ENCODE data around the gene SLC6A2. TPM values are rescaled to one million over a fixed set of nuclear protein-coding genes. Genes with fewer than 3 reads are reported as not detected.
A peak's percentile ranks its signal among the peaks of the same experiment; 100 is the strongest.

SLC6A2 gene
- total and polyA plus RNA-seq, 2 of the 13 experiments (the other 11 are each of a cell fraction or from before 2014, with no cell fraction given): 0.62 to 0.66 TPM

- TF ChIP-seq SMAD9 (CRISPR knock-in tag; IDR thresholded peaks at IDR 0.05) (no peak), SRSF9 (IDR thresholded peaks at IDR 0.05; ENCODE audit: borderline replicate concordance, insufficient read depth, low read depth, low read length, poor library complexity, severe bottlenecking) (no peak), KDM6A (CRISPR knock-in tag; IDR thresholded peaks at IDR 0.05; ENCODE audit: low read depth) (peak; percentile 91), MLLT10 (CRISPR knock-in tag; IDR thresholded peaks at IDR 0.05) (no peak), MXD1 (CRISPR knock-in tag; IDR thresholded peaks at IDR 0.05) (0 out of 2 replicates have a peak, but pooled peaks have one; percentile 33), ZNF816 (CRISPR knock-in tag; IDR thresholded peaks at IDR 0.05; ENCODE audit: borderline replicate concordance) (no peak; the same call in 1 of the 2 replicates), MED8 (CRISPR knock-in tag; IDR thresholded peaks at IDR 0.05; ENCODE audit: insufficient replicate concordance) (peak; percentile 95), TRIM24 (CRISPR knock-in tag; IDR thresholded peaks at IDR 0.05) (peak; percentile 97), YEATS4 (CRISPR knock-in tag; IDR thresholded peaks at IDR 0.05; ENCODE audit: borderline replicate concordance) (peak; percentile 86), ZNF709 (CRISPR knock-in tag; IDR thresholded peaks at IDR 0.05) (peak; percentile 82; the same call in 1 of the 2 replicates), NCOR1 (IDR thresholded peaks at IDR 0.05; ENCODE audit: borderline replicate concordance, low read length) (peak; percentile 86; the same call in 1 of the 2 replicates), PRDM15 (CRISPR knock-in tag; IDR thresholded peaks at IDR 0.05) (no peak), POLR2A (IDR thresholded peaks at IDR 0.05; ENCODE audit: insufficient read depth in 1 of 2, low read depth in 2 of 2, low read length in 2 of 2) (no peak), MAFG (CRISPR knock-in tag; IDR thresholded peaks at IDR 0.05) (peak; percentile 36; the same call in 1 of the 2 replicates), ATM (IDR thresholded peaks at IDR 0.05; ENCODE audit: borderline replicate concordance) (no peak), PRPF4 (IDR thresholded peaks at IDR 0.05; ENCODE audit: low read depth, low read length, poor library complexity, severe bottlenecking) (no peak), LCORL (IDR thresholded peaks at IDR 0.05) (no peak), LCORL (CRISPR knock-in tag; IDR thresholded peaks at IDR 0.05) (peak; percentile 79; the same call in 1 of the 2 replicates), SMC3 (IDR thresholded peaks at IDR 0.05; ENCODE audit: low read length) (peak; percentile 83), FOXO4 (CRISPR knock-in tag; conservative IDR thresholded peaks at IDR 0.05) (no peak), ATF4 (CRISPR knock-in tag; IDR thresholded peaks at IDR 0.05) (peak in 1 of 2 experiments; percentile 70; a peak in 2 of 4 replicates), REXO4 (CRISPR knock-in tag; IDR thresholded peaks at IDR 0.05; ENCODE audit: borderline replicate concordance) (no peak), ZNF350 (CRISPR knock-in tag; IDR thresholded peaks at IDR 0.05; ENCODE audit: borderline replicate concordance, low read depth) (peak; percentile 100), NFE2L2 (IDR thresholded peaks at IDR 0.05; ENCODE audit: low read length) (peak; percentile 89), ZNF225 (CRISPR knock-in tag; IDR thresholded peaks at IDR 0.05) (peak; percentile 80; the same call in 1 of the 2 replicates)
Measured at GRCh38 chr16:55622930-55623561, 32.7 kb upstream of the SLC6A2 start (continued).
